Right lung (tissue), 5 donors: ENCODE results near the gene MANBA. TPM values are rescaled to one million over a fixed set of nuclear protein-coding genes. Genes with fewer than 3 reads are reported as not detected.
"Not testable (repeated sequence)": the region's sequence is repeated elsewhere in the genome, so short reads cannot be mapped to it uniquely, and the experiment has no call there.

Source experiments
- DNase-seq, 2 donors: peaks; one replicate each; pipeline ENCODE4 v3.0.0-alpha.2; 2013
- polyA plus RNA-seq, 5 donors: library from polyadenylated mRNA; unstranded; fragments of 120-200 nt; gene quantifications; one replicate each; pipeline versions ENCODE4 v1.2.1 to v1.2.3, GENCODE V29; 2013; ENCODE audit warnings: inconsistent platforms in 1 of 5, low replicate concordance in 1 of 5; ENCODE audit not compliant: insufficient read length in 5 of 5, insufficient read depth in 1 of 5

Gene MANBA
- polyA plus RNA-seq, 5 donors: 25.9 to 40.8 (median 35.4) TPM

DNA sequence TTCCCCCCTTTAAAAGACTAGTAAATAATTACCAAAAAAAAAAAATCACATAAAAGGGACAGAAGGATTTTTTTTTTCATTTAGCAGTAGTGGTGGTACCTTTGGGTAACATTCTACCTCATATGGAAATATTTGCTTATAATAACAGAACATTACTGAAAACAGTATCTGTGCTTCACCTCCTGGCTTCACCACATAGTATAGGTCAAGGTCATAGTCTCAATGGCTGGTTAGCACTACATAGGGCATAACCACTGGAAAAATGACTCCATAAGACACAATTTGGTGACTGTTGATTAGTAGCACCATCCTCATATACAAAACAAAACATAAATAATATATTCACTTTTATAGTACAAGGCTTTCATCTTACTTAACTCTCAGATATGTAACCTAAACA is 34.7 kb downstream of the MANBA start:
- no peak for DNase-seq

DNA sequence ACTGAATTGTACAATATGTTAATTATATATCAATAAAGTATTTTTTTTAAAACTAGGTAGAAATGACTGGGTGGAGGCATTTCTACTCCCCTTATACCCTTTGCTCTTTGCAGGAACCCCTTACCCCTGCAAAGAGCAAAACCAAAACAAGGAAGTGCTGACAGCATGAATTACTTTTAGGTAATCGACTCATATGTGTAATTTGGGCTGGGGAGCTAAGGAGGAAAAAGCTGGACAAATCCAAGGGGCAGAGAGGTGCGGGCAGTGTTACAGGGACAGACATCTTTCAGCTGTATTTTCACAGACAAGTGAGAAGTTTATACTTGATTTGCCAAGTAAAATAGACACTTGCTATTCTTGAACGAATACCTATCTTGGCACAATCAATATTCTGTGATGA is 35.5 kb downstream of the MANBA start:
- no peak for DNase-seq

DNA sequence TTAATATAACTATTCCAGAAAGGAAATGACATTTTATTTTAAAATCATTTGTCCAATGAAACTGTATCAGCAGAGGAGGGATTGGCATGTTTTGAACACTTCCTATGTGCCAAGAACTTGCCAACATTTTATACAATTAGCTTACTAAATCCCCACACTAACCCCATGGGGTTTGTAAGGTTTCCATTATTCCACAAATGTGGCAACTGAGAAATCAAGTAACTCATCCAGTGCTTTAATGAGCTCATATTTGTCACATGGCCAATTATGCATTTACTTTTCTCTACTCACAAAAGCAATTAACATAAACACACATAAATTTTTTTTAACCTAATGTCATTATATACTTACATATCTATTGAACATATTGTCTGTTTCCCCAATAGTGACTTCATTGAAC is 37.3 kb downstream of the MANBA start:
- DNase-seq: no peak

DNA sequence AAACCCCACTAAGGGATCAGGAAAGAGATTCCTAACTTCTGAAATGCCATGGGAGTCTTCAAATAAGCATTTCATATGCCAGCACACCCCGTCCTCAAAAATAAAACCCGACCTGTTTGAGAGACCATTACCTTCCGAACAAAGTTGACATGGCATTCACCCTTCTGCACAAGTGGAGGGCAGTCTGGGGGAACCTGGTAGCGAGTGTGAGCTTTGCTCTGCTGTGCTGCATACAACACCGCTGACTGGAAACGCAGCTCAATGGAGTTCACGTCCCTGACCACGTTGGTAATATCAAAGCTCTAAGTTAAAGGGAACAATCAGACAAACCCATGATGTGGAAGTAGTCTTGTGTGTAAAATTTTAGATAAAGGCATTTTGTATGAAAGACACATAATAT is 38.0 kb downstream of the MANBA start:
- DNase-seq: no peak

DNA sequence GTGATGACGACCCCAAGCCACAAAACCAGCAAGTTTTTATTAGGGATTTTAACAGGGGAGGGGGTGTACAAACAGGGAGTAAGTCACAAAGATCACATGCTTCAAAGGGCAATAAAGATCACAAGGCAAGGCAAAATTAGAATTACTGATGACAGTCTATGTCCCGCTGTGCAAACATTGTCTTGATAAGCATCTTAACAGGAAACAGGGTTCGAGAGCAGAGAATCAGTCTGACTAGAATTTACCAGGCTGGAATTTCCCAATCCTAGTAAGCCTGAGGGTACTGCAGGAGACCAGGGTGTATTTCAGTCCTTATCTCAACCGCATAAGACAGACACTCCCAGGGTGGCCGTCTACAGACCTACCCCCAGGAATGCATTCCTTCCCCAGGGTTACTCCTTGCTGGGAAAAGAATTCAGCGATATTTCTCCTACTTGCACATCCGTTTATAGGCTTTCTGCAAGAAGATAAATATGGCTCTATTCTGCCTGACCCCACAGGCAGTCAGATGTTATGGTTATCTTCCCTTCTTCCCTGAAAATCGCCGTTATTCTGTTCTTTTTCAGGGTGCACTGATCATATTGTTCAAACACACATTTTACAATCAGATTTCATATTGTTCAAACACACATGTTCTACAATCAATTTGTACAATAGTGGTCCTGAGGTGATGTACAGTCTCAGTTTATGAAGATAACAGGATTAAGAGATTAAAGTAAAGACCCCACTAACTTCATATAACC is 41.8 kb downstream of the MANBA start:
- DNase-seq: not testable (repeated sequence)

DNA sequence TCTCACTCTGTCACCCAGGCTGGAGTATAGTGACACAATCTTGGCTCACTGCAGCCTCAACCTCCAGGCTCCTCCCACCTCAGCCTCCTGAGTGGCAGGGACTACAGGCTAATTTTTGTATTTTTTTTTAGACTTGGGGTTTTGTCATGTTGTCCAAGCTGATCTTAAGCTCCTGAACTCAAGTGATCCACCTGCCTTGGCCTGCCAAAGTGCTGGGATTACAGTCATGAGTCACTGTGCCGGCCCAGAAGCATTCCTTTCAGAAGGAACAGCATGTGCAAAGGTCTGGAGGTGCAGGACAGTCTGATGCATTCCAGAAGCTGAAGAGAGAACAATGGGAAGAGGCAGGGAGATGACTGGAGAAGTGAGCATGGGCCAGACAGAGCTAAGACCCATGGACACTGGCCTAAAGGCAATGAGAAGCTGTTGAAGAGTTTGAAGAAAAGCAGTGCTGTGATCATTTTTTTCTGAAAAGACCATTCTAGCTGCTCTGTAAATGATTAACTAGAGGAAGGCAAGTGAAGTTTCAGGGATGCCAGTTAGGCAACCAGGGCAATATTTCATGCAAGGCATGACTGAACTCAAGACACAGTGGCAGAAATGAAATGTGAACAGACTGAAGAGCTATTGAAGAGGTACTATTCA is 43.2 kb downstream of the MANBA start:
- DNase-seq: no peak

DNA sequence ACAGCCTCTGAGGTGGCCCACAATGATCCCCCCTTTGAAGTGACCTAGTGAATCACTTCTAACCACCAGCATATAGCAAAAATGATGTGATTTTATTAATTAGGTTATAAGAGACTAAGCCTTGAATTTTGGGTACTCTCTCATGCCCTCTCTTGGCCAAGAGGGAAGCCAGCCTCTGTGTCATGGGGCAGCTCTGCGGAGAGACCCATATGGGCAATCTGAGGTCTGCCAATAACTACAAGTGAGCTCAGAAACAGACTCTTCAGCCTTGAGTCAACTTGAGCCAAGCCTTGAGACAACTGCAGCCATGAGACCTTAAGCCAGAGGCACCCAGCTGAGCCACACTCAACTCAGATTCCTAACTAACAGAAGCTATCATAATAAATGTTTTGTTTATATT is 45.7 kb downstream of the MANBA start:
- DNase-seq: no peak

DNA sequence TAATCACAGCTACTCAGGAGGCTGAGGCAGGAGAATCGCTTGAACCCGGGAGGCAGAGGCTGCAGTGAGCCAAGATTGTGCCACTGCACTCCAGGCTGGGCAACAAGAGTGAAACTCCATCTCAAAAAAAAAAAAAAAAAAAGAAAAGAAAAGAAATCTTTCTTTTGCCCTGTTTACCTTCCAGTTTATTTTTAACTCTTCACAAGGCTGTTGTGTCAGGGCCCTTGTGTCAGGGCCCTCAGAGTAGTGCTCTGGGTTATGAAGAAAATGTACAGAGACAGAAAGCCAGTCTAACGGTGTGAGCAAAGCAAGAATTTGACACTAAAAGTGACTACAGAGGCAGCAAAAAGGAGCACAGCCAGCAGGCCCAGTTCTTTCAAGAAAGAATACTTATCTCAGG is 47.0 kb downstream of the MANBA start:
- not testable (repeated sequence) for DNase-seq

DNA sequence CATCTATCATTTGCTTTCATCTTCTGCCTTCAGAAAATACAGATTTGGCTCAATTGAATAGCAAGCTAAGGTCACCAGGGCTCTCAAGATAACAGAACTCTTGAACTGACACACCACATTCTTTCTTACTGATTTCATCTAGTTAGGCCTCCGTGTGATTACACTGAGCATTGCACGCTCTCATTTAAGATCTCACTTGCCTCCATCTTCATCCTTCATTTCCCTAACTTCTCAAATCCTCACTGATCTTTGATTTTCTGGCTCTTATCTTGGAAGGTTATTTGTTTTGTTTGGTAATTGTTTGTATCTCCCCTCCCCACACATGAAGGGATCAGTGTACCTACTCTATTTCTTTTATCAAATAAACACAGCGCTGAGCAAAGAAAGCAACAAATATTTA is 47.7 kb downstream of the MANBA start:
- DNase-seq: no peak

DNA sequence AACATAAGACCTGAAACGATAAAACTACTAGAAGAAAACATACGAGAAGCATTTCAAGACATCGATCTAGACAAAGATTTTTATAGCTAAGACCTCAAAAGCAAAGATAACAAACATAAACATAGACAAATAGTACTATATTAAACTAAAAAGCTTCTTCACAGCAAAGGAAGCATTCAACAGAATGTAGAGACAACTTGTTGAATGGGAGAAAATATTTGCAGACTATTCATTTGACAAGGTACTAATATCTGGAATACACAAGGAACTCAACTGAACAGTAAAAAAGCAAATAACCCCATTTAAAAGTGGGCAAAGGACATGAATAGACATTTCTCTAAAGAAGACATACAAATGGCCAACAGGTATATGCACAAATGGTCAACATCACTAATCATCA is 49.8 kb downstream of the MANBA start:
- DNase-seq: no peak

DNA sequence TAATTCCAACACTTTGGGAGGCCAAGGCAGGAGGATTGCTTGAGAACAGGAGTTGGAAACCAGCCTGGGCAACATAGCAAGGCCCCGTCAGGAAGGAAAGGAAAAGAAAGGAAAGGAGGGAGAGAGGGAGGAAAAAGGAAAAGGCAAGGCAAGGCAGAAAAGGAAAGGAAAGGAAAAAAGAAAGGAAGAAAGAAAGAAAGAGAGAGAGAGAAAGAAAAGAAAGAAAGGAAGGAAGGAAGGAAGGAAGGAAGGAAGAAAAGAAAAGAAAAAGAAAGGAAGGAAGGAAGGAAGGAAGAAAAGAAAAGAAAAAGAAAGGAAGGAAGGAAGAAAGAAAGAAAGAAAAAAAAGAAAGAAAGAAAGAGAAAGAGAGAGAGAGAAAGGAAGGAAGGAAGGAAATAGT is 51.7 kb downstream of the MANBA start:
- not testable (repeated sequence) for DNase-seq

DNA sequence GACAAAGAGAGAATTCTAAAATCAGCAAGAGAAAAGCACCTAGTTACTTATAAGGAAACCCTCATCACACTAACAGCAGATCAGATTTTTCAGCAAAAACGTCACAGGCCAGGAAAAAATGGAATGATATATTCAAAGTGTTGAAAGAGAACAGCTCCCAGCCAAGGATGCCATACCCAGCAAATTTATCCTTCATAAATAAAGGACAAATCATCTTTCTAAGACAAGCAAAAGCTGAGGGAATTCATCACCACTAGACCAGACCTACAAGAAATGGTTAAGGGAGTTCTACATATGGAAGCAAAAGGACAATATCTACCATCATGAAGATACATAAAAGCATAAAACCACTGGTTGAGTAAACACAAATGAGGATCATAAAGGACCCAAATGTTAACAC is 53.6 kb downstream of the MANBA start:
- DNase-seq: no peak

DNA sequence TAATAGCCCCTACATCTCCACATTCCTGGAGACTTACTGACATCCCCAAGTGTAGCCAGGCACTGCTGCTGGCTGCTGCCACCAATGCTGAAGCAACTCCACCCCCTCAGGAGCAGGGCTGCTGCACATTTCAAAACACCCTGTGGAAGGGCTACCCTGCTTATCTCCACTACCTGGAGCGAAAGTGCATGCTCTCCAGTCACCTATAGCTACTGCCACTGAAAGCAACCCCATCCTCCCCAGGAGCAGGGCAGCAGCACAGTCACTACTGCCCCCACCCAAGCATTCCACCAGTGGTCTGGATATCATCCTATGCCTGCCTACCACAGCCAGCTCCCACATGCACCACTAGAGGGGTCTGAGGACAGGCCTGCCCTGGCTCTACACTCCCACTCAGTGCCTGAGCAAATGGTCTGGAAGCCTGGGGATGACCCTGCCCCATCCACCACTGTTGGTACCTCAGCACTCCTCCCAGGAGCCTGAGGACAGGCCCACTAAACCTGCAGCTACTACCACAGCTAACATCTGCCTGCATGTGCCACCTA is 55.3 kb downstream of the MANBA start:
- DNase-seq: no peak

DNA sequence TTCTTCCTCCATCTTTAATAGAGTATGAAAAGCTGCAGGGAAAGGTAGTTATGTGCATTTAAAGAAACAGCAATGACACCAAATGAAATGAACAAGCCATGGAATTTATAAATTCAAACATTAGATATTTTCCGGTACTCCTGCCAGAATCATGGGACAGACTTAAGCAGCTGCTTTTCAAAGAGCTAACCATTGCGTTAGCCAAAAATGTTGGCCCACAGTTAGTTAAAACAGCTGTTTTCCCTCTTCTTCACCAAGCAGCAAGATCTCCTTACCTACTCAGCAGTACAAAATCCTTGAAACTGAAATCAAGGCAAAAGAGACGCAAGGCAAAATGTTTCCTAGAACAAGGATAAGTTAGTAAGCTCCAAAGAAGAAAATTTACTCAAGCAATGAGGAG is 64.0 kb downstream of the MANBA start:
- DNase-seq: peak; percentile 86 to 87

DNA sequence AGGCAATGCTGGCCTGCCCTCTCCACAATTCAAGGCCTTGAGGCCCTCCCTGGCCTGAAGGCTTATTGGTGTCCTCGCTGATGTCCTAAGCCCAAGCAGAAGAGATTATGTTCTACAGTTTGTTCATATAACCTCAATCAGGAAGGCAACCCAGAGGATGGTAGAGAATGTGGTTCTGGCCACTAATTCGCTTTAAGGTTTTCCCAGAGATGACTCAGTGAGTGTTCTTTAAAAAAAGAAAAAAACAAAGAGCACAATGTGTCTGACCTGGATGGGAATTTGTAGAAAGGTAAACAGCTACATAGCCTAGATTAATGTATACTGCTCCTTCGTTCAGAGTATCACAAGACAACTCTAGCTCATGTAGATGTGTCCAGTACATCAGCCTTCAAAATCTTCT is 66.0 kb downstream of the MANBA start:
- DNase-seq: no peak

DNA sequence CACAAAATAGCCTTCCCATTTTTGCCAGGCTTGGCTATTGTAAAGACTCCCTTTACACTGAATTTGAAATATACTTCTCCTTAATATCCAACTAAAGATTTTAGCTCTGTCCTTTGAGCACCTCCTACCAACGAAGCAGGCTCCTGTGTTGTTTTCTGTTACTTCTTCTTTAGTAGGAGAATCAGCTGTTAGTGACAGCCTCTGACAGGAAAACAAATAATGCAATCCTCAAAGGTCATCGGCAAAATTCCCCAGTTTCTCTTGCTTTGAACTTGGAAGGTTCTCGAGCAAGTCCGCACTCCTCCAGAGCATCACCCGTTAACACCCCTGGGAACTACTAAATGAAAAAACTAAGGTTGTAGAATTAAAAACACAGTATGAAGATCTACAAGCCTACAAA is 66.9 kb downstream of the MANBA start:
- no peak for DNase-seq

DNA sequence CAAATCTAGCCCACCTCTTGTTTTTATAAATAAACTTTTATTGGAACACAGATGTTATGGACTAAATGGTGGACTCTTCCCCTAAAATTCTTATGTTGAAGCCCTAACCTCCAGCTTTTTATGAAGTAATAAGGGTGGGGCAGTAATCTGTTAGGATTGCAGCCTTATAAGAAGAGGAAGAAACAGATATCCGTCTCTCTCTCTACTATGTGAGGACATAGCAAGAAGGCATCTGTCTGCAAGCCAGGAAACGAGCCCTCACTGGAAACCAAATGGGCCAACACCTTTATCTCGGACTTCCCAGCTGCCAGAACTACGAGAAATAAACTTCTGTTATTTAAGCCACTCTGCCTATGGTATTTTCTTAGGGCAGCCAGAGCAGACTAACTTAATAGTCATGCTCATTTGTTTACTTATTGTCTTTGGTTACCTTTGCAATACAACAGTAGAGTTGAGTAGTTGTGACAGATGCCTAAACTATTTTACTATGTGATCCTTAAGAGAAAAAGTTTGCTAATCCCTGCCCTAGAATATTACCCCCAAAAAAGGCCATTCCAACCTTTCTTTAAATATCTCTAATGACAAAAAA is 67.4 kb downstream of the MANBA start:
- DNase-seq: no peak

DNA sequence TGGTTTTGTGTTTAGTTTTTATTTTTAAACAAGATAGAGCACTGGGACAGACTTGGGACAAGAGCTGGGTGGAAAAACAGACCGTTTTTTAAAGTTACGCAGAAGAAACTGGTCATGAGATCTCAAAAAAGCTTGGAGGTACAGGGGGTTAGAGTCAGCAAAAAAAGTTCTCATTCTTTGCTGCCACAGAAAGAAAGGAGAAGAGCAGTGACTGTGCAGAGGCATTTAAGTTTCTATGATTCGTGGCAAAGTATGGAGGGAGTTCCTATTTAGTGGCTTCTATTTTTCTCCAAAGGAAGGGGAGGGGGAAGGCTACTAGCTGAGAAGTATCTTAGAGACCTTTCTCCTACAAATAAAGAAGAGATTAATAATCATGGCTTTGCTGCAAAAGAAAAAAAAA is 68.3 kb downstream of the MANBA start:
- DNase-seq: no peak

DNA sequence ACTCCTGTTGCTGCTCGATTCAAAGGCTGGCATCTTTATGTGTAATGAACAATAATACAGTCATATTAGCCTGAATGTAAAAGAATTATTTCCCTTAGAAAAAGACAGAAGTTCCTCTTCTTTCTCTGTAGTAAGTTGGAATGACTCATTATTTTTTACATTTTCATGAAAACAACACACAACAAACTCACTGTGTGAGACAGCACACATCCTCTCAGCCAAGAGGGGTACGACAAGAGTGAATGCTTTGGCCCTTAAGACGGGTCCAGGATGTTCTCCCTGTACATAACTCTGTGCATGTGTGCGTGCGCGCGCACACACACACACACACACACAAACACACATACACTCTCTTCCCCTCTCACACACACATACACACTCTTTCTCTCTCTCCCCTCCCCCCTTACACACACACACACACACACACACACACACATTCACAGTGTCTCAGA is 72.8 kb downstream of the MANBA start:
- no peak for DNase-seq

DNA sequence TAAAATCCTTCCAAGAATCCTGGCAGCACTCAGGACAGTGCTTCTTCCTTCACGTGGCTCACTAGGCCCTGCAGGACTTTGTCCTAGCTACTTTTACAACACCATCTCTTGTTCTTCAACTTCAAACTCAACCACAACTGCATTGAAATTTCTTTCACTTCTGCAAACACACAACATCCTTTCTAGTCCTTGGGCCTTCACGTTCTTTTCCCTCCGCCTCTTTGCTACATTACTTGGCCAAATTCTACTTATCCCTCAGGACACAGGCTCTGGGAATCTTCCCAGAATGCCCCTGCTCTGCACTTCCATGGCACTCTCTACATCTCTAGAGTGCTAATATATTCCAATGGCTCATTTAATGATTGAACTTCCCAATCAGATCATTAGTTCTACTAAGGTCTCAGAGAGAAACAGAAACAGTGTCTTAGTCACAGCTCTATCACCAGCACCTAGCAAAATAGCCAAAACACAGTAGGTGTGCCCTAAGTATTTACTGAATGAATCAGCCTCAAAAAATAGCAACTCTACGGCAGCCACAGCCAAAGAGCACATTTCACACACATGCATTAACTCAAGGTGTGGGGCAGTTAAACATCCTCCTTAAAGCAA is 73.3 kb downstream of the MANBA start:
- DNase-seq: no peak

DNA sequence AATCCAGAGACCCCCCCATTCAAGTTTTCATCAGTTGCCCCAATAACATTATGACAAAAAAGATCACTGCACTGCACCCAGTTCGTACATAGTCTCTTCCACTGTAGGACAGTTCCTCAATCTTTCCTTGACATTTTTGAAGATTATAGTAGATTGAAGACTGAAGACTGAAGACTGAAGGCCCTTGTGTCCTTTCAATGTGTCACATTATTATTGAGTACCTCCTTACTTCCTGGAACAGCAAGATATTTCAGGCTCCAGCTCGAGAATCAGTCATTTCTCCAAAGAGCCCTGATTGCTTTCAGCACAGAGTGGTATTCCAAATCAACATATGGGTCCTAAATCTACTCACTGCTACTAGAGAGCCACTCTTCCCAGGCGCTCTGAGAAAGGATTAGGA is 75.0 kb downstream of the MANBA start:
- DNase-seq: no peak

DNA sequence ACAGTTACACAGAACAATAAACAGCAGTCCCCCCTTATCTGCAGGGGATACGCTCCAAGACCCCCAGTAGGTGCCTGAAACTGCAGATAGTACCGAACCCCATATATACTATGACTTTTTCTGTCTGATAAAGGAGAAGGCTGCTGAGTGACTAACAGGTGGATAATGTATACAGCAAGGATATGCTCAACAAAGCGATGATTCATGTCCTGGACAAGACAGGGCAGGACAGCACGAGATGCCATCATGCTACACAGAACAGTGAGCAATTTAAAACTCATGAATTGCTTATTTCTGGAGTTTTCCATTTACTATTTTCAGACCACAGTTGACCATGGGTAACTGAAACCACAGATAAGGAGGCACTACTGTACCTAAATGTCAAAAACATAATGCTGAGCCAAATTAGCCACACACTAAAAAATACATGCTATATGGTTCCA is 76.1 kb downstream of the MANBA start:
- no peak for DNase-seq
